GM12878 (cell line): ENCODE measurements around the gene MSI2. TPM values are rescaled to one million over a fixed set of nuclear protein-coding genes. Genes with fewer than 3 reads are reported as not detected.

Experiments
- ATAC-seq: fragments of 200-7000 bp; cut with Tn5 transposase; 3 replicates; pipeline ENCODE4 v1.9.1; 2020; ENCODE audit warnings: mild to moderate bottlenecking, moderate library complexity
- BruUV-seq: library from RNA; stranded (reverse); fragments of 400-500 nt; replicated peaks from 2 replicates; lab custom pipeline; 2021; lab: Mats Ljungman, UMichigan
- CTCF ChIA-PET: fragments of 300-600 bp; sonication (Branson Sonifier 250); formaldehyde crosslinking; extraction: SDS; loops from one replicate; lab custom pipeline; 2021; ENCODE audit warnings: inconsistent platforms; lab: Yijun Ruan, JAX
- POLR2A ChIA-PET: fragments of 350-600 bp; formaldehyde crosslinking; extraction: SDS; loops from one replicate; lab custom pipeline; 2021; ENCODE audit warnings: inconsistent platforms; lab: Charles Lee
- RAD21 ChIA-PET: fragments of 300-600 bp; sonication (Branson Sonifier 250); formaldehyde crosslinking; loops from one replicate; lab custom pipeline; 2023; ENCODE audit warnings: antibody characterized with exemption; ENCODE audit not compliant: unreplicated experiment; lab: Charles Lee
- SMC1A ChIA-PET: fragments of 300-600 bp; sonication (Branson Sonifier 250); formaldehyde crosslinking; loops from one replicate; lab custom pipeline; 2023; ENCODE audit not compliant: unreplicated experiment, uncharacterized antibody; lab: Charles Lee
- DNase-seq: peaks from one replicate; pipeline ENCODE4 v3.0.0-alpha.2; 2011; ENCODE audit warnings: low read depth, low spot score
- FAIRE-seq: peaks from 3 replicates; lab custom pipeline; 2011; peaks lifted over from hg19 to GRCh38; lab: Jason Lieb, UNC
- H2AFZ ChIP-seq: 2 replicates; pipeline ENCODE4 v1.6.0; 2011; ENCODE audit warnings: low read depth, low read length, control low read depth; ENCODE audit not compliant: control insufficient read depth
- H3K27ac ChIP-seq: 2 replicates; pipeline ENCODE4 v1.5.1; 2011; ENCODE audit warnings: control low read depth; ENCODE audit not compliant: control insufficient read depth, insufficient read depth
- H3K27me3 ChIP-seq, 2 experiments: replicated peaks in 1 of 2; 2 replicates each; pipeline versions ENCODE4 v1.6.0 to v1.6.1; 2011; ENCODE audit warnings: low read length in 1 of 2; ENCODE audit not compliant: control insufficient read depth in 2 of 2, insufficient read depth in 2 of 2
- H3K36me3 ChIP-seq, 2 experiments: 2 replicates each; pipeline ENCODE4 v1.5.1; 2011; ENCODE audit warnings: low read length in 1 of 2; ENCODE audit not compliant: control insufficient read depth in 2 of 2, insufficient read depth in 2 of 2
- H3K4me1 ChIP-seq: 2 replicates; pipeline ENCODE4 v1.6.1; 2011; ENCODE audit warnings: mild to moderate bottlenecking, low read length, moderate library complexity, mixed read lengths; ENCODE audit not compliant: control insufficient read depth, insufficient read depth
- H3K4me2 ChIP-seq: 2 replicates; pipeline ENCODE4 v1.6.0; 2011; ENCODE audit warnings: control low read depth; ENCODE audit not compliant: control insufficient read depth, insufficient read depth
- H3K4me3 ChIP-seq: fragments of 200-600 bp; sonication (generic); 2 replicates; pipeline ENCODE4 v1.5.1; 2016
- H3K79me2 ChIP-seq: 2 replicates; pipeline ENCODE4 v1.6.0; 2011; ENCODE audit warnings: low read length; ENCODE audit not compliant: control insufficient read depth, insufficient read depth
- H3K9ac ChIP-seq: 2 replicates; pipeline ENCODE4 v1.8.0; 2011; ENCODE audit warnings: low read length, control low read depth, mixed read lengths; ENCODE audit not compliant: control insufficient read depth, insufficient read depth
- H3K9me3 ChIP-seq: replicated peaks from 3 replicates; pipeline ENCODE4 v1.5.1; 2011; ENCODE audit warnings: mild to moderate bottlenecking, low read length; ENCODE audit not compliant: control insufficient read depth, insufficient read depth
- H4K20me1 ChIP-seq: 2 replicates; pipeline ENCODE4 v1.6.0; 2011; ENCODE audit not compliant: control insufficient read depth, insufficient read depth
- CBFB ChIP-seq: IDR thresholded peaks from 2 replicates; pipeline ENCODE4 v1.6.1; 2016; ENCODE audit warnings: antibody characterized with exemption, low read depth
- CEBPZ ChIP-seq: fragments of 150-350 bp; IDR thresholded peaks from 2 replicates; pipeline ENCODE4 v1.6.1; 2016; ENCODE audit warnings: low read depth, low read length
- ETV6 ChIP-seq, 2 experiments: fragments of 450-650 bp in 1 of 2; IDR thresholded peaks in 1 of 2; conservative IDR thresholded peaks in 1 of 2; 2 replicates each; pipeline ENCODE4 v1.6.1; 2014; ENCODE audit warnings: antibody characterized with exemption in 1 of 2, borderline replicate concordance in 1 of 2, low read depth in 1 of 2, mild to moderate bottlenecking in 1 of 2, moderate library complexity in 1 of 2
- JUNB ChIP-seq: IDR thresholded peaks from 2 replicates; pipeline ENCODE4 v1.6.1; 2016; ENCODE audit warnings: antibody characterized with exemption, mild to moderate bottlenecking
- LARP7 ChIP-seq: fragments of 450-650 bp; IDR thresholded peaks from 2 replicates; pipeline ENCODE4 v1.6.1; 2017; ENCODE audit warnings: mild to moderate bottlenecking
- MEF2A ChIP-seq: IDR thresholded peaks from 2 replicates; pipeline ENCODE4 v1.6.1; 2011; ENCODE audit warnings: low read depth, mild to moderate bottlenecking, low read length, moderate library complexity; ENCODE audit not compliant: insufficient read depth
- MEF2B ChIP-seq: fragments of 450-650 bp; IDR thresholded peaks from 2 replicates; pipeline ENCODE4 v1.6.1; 2018; ENCODE audit warnings: mild to moderate bottlenecking, moderate library complexity; ENCODE audit not compliant: partially characterized antibody, poor library complexity, severe bottlenecking
- POLR2A ChIP-seq: IDR thresholded peaks from 2 replicates; pipeline ENCODE4 v1.6.1; 2011; ENCODE audit warnings: low read depth, mild to moderate bottlenecking, low read length
- ZBED1 ChIP-seq: IDR thresholded peaks from 2 replicates; pipeline ENCODE4 v1.6.1; 2016; ENCODE audit warnings: borderline replicate concordance
- ZNF274 ChIP-seq: IDR thresholded peaks from one replicate; pipeline ENCODE4 v1.8.0; 2011; ENCODE audit not compliant: insufficient read length, insufficient read depth
- ZZZ3 ChIP-seq: IDR thresholded peaks from 2 replicates; pipeline ENCODE4 v1.6.1; 2011; ENCODE audit warnings: low read depth; ENCODE audit not compliant: control insufficient read depth, insufficient read length
- WGBS: methylation state at CpG from one replicate; pipeline ENCODE4 v1.1.6; 2016; ENCODE audit warnings: low lambda C conversion rate; ENCODE audit not compliant: insufficient replicate concordance, insufficient coverage; ENCODE audit errors: missing lambda C conversion rate; 5-methylcytosine and 5-hydroxymethylcytosine counted together
- in situ Hi-C: fragments of 300-500 bp; cut with MboI; formaldehyde crosslinking; loops from 9 replicates; pipeline ENCODE4 v1.14.3; 2018; ENCODE audit warnings: mixed read lengths
- intact Hi-C: fragments of 100-400 bp; cut with micrococcal nuclease; formaldehyde crosslinking; loops from one replicate; pipeline ENCODE4 v1.14.2; 2022; ENCODE audit not compliant: unreplicated experiment
- polyA plus RNA-seq, 11 experiments: library from polyadenylated mRNA; depleted of rRNA in 4 of 11; unstranded in 6 of 11; stranded (reverse) in 5 of 11; fragments of >200 nt; fragmentation: Nextera tagmentation in 4 of 11; fragmentation: Illumina TruSeq in 1 of 11; extraction: Ambion mirVana in 4 of 11; extraction: Trizol in 1 of 11; gene quantifications; 1 replicate in 1 of 11; 2 replicates in 10 of 11; pipeline versions ENCODE4 v1.2.1 to v1.2.3, GENCODE V29; 2011 to 2016; ENCODE audit warnings: inconsistent platforms in 2 of 11, missing spikeins in 2 of 11, low read depth in 1 of 11
- total RNA-seq, 4 experiments: library from RNA; depleted of rRNA in 3 of 4; stranded (reverse); fragments of >200 nt in 3 of 4; fragmentation: Illumina TruSeq in 1 of 4; extraction: Trizol in 1 of 4; gene quantifications; 2 replicates each; pipeline versions ENCODE4 v1.2.1 to v1.2.3, GENCODE V29; 2013 to 2021
- TF ChIP-seq, protein P1 (sequence below): fragments of 150-350 bp; IDR thresholded peaks from 2 replicates; pipeline ENCODE4 v1.6.1; 2014; ENCODE audit warnings: mild to moderate bottlenecking, low read depth, low read length

Gene MSI2
- total and polyA plus RNA-seq, 10 of the 15 experiments (the other 5 are each of a cell fraction or from before 2014, with no cell fraction given): 6.1 to 76.1 (median 42.0) TPM

DNA sequence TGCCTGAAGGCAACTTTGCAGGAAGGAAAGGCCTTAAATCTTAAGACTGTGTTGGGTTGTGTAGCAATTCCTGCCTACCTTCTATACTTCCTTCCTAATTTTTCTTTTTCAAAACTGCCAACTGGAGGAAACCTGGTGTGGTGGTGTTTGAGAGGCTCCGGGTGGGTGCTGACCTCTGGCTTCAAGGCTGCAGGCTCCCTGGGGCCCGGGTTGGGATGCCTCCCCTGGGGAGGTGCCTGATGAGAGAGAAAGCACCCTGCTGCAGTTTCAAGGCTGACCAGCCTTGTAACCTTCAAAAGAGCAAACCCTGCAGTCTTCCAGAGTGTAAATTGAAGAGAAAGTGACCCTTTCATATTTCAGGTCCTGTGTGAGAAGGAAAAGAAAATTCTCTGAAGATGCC lies 55.9 kb downstream of the MSI2 start:
- no TSS peak for BruUV-seq
- H4K20me1 ChIP-seq: 0 out of 2 replicates have a peak, but pooled peaks cover 6% of the 10 kb centered on the region
- ATAC-seq: peak; percentile 41; the same call in 2 of the 3 replicates
- SMC1A ChIA-PET: interaction anchor here (1.7 kb wide), 1 partner anchor 69 kb away, joined by 5 read pairs; no protein-coding TSS in a partner anchor
- no peak overlapping the region for H3K4me2 ChIP-seq
- 25% methylated on average over 2 of the region's 2 CpGs for WGBS
- H3K27me3 ChIP-seq: no peaks in the 10 kb centered on the region
- RAD21 ChIA-PET: no interaction called here
- in situ Hi-C loops: no loop called here
- H3K4me1 ChIP-seq: no peaks in the 10 kb centered on the region
- H3K4me3 ChIP-seq: no peak overlapping the region
- TF ChIP-seq ETV6 (conservative IDR thresholded peaks at IDR 0.05 in 1 of 2, IDR thresholded peaks at IDR 0.05 in 1 of 2; ENCODE audit: borderline replicate concordance in 1 of 2, low read depth in 1 of 2) (no peak), ZBED1 (no peak), POLR2A (no peak), CBFB (no peak)
- H3K9me3 ChIP-seq: no peaks in the 10 kb centered on the region
- DNase-seq: no peak
- H3K36me3 ChIP-seq: peaks cover 10 to 24% of the 10 kb centered on the region in 2 experiments; a peak in 3 of 4 replicates
- H3K9ac ChIP-seq: no peak overlapping the region
- peak overlapping the region; percentile 2; the same call in 1 of the 2 replicates for H3K27ac ChIP-seq
- CTCF ChIA-PET: interaction anchor here (1.2 kb wide), 1 partner anchor 14 kb away, joined by 3 read pairs; no protein-coding TSS in a partner anchor
- POLR2A ChIA-PET: no interaction called here
- H3K79me2 ChIP-seq: peaks cover 4% of the 10 kb centered on the region
- intact Hi-C loops: no loop called here
- no peak for FAIRE-seq
- H2AFZ ChIP-seq: no peak overlapping the region

- CTCF ChIA-PET: interaction anchor here (0.9 kb wide), 1 partner anchor 70 kb away, joined by 3 read pairs; no protein-coding TSS in a partner anchor
- Histone ChIP-seq H2AFZ (no peak overlapping the region), H3K4me1 (no peaks in the 10 kb centered on the region), H3K4me2 (no peak overlapping the region), H3K27me3 (no peaks in the 10 kb centered on the region), H3K9me3 (no peaks in the 10 kb centered on the region), H3K36me3 (peaks cover 8 to 21% of the 10 kb centered on the region in 2 experiments; a peak in 3 of 4 replicates), H3K9ac (no peak overlapping the region), H3K79me2 (peaks cover 4% of the 10 kb centered on the region), H3K4me3 (no peak overlapping the region), H4K20me1 (0 out of 2 replicates have a peak, but pooled peaks cover 6% of the 10 kb centered on the region), H3K27ac (no peak overlapping the region)
- POLR2A ChIA-PET: no interaction called here
- ATAC-seq (no peak), DNase-seq (no peak), FAIRE-seq (no peak)
- SMC1A ChIA-PET: interaction anchor here (0.8 kb wide), 1 partner anchor 9 kb away, joined by 4 read pairs; no protein-coding TSS in a partner anchor
- no TSS peak for BruUV-seq
- WGBS: 86% methylated on average over 12 of the region's 12 CpGs
- in situ Hi-C loops (no loop called here), intact Hi-C loops (no loop called here)
- RAD21 ChIA-PET: no interaction called here
- TF ChIP-seq LARP7 (no peak), MEF2A (no peak), MEF2B (no peak), ZNF274 (no peak), ZZZ3 (no peak), JUNB (no peak), CEBPZ (no peak)
- TF ChIP-seq, protein P1, sequence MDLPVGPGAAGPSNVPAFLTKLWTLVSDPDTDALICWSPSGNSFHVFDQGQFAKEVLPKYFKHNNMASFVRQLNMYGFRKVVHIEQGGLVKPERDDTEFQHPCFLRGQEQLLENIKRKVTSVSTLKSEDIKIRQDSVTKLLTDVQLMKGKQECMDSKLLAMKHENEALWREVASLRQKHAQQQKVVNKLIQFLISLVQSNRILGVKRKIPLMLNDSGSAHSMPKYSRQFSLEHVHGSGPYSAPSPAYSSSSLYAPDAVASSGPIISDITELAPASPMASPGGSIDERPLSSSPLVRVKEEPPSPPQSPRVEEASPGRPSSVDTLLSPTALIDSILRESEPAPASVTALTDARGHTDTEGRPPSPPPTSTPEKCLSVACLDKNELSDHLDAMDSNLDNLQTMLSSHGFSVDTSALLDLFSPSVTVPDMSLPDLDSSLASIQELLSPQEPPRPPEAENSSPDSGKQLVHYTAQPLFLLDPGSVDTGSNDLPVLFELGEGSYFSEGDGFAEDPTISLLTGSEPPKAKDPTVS: no peak
Observed at GRCh38 chr17:57313097-57313835, 56.9 kb downstream of the MSI2 start.
